Activated naive CD4-positive, alpha-beta T cell treated with anti-CD3 and anti-CD28 coated beads, Interleukin-2, amount 50 U/mL, for 24 hours (primary cell): ENCODE results near the gene RBPJL.

Experiments
- H3K27ac Mint-ChIP-seq: one replicate; pipeline ENCODE4 v1.8.0; 2021; ENCODE audit warnings: mild to moderate bottlenecking, mixed read lengths
- H3K27me3 Mint-ChIP-seq: one replicate; pipeline ENCODE4 v1.8.0; 2021; ENCODE audit warnings: mixed read lengths
- H3K36me3 Mint-ChIP-seq: one replicate; pipeline ENCODE4 v1.8.0; 2021; ENCODE audit warnings: mixed read lengths
- H3K4me1 Mint-ChIP-seq: one replicate; pipeline ENCODE4 v1.8.0; 2021; ENCODE audit warnings: mixed read lengths
- H3K4me3 Mint-ChIP-seq: one replicate; pipeline ENCODE4 v1.8.0; 2021; ENCODE audit warnings: mild to moderate bottlenecking, mixed read lengths
- H3K9me3 Mint-ChIP-seq: one replicate; pipeline ENCODE4 v1.8.0; 2021; ENCODE audit warnings: mixed read lengths

The RBPJL gene

GRCh38 chr20:45322952-45323383 is 16.3 kb downstream of the RBPJL start:
- no peaks in the 10 kb centered on the region for H3K9me3 Mint-ChIP-seq
- no peaks in the 10 kb centered on the region for H3K36me3 Mint-ChIP-seq
- H3K4me1 Mint-ChIP-seq: peaks cover 24% of the 10 kb centered on the region
- H3K27me3 Mint-ChIP-seq: no peaks in the 10 kb centered on the region
- H3K27ac Mint-ChIP-seq: no peak overlapping the region
- no peak overlapping the region for H3K4me3 Mint-ChIP-seq

GRCh38 chr20:45323731-45324130 is 17.1 kb downstream of the RBPJL start:
- H3K4me1 Mint-ChIP-seq: peaks cover 17% of the 10 kb centered on the region
- no peaks in the 10 kb centered on the region for H3K27me3 Mint-ChIP-seq
- no peaks in the 10 kb centered on the region for H3K9me3 Mint-ChIP-seq
- no peak overlapping the region for H3K27ac Mint-ChIP-seq
- no peaks in the 10 kb centered on the region for H3K36me3 Mint-ChIP-seq
- no peak overlapping the region for H3K4me3 Mint-ChIP-seq

GRCh38 chr20:45325371-45325770 is 18.7 kb downstream of the RBPJL start:
- Mint-ChIP-seq H3K9me3 (no peaks in the 10 kb centered on the region), H3K36me3 (no peaks in the 10 kb centered on the region), H3K27me3 (no peaks in the 10 kb centered on the region), H3K4me1 (peaks cover 8% of the 10 kb centered on the region), H3K4me3 (no peak overlapping the region), H3K27ac (no peak overlapping the region)

- Mint-ChIP-seq H3K4me1 (no peaks in the 10 kb centered on the region), H3K9me3 (no peaks in the 10 kb centered on the region), H3K36me3 (no peaks in the 10 kb centered on the region), H3K27me3 (no peaks in the 10 kb centered on the region), H3K4me3 (no peak overlapping the region), H3K27ac (no peak overlapping the region)
Measured at GRCh38 chr20:45328451-45328850, 21.8 kb downstream of the RBPJL start.

GRCh38 chr20:45329497-45330319 is 23.1 kb downstream of the RBPJL start:
- Mint-ChIP-seq H3K4me3 (no peak overlapping the region), H3K9me3 (no peaks in the 10 kb centered on the region), H3K4me1 (no peaks in the 10 kb centered on the region), H3K27me3 (no peaks in the 10 kb centered on the region), H3K36me3 (no peaks in the 10 kb centered on the region), H3K27ac (no peak overlapping the region)

GRCh38 chr20:45330476-45330875 is 23.8 kb downstream of the RBPJL start:
- H3K4me1 Mint-ChIP-seq: no peaks in the 10 kb centered on the region
- H3K36me3 Mint-ChIP-seq: no peaks in the 10 kb centered on the region
- H3K4me3 Mint-ChIP-seq: no peak overlapping the region
- no peaks in the 10 kb centered on the region for H3K27me3 Mint-ChIP-seq
- no peaks in the 10 kb centered on the region for H3K9me3 Mint-ChIP-seq
- no peak overlapping the region for H3K27ac Mint-ChIP-seq

- Mint-ChIP-seq H3K9me3 (no peaks in the 10 kb centered on the region), H3K27me3 (no peaks in the 10 kb centered on the region), H3K36me3 (no peaks in the 10 kb centered on the region), H3K4me3 (no peak overlapping the region), H3K4me1 (no peaks in the 10 kb centered on the region), H3K27ac (no peak overlapping the region)
Measured at GRCh38 chr20:45336530-45337366, 30.1 kb downstream of the RBPJL start.

- Mint-ChIP-seq H3K4me3 (no peak overlapping the region), H3K36me3 (no peaks in the 10 kb centered on the region), H3K9me3 (no peaks in the 10 kb centered on the region), H3K4me1 (no peaks in the 10 kb centered on the region), H3K27ac (no peak overlapping the region), H3K27me3 (no peaks in the 10 kb centered on the region)
Measured at GRCh38 chr20:45337367-45338120, 30.9 kb downstream of the RBPJL start.

- no peaks in the 10 kb centered on the region for H3K27me3 Mint-ChIP-seq
- no peaks in the 10 kb centered on the region for H3K4me1 Mint-ChIP-seq
- H3K27ac Mint-ChIP-seq: no peak overlapping the region
- no peaks in the 10 kb centered on the region for H3K36me3 Mint-ChIP-seq
- H3K4me3 Mint-ChIP-seq: no peak overlapping the region
- H3K9me3 Mint-ChIP-seq: no peaks in the 10 kb centered on the region
Measured at GRCh38 chr20:45338121-45339030, 31.7 kb downstream of the RBPJL start.

- H3K4me3 Mint-ChIP-seq: no peak overlapping the region
- no peak overlapping the region for H3K27ac Mint-ChIP-seq
- H3K36me3 Mint-ChIP-seq: no peaks in the 10 kb centered on the region
- no peaks in the 10 kb centered on the region for H3K4me1 Mint-ChIP-seq
- no peaks in the 10 kb centered on the region for H3K9me3 Mint-ChIP-seq
- H3K27me3 Mint-ChIP-seq: no peaks in the 10 kb centered on the region
Measured at GRCh38 chr20:45339084-45339483, 32.4 kb downstream of the RBPJL start.

- no peaks in the 10 kb centered on the region for H3K9me3 Mint-ChIP-seq
- H3K4me1 Mint-ChIP-seq: no peaks in the 10 kb centered on the region
- peaks cover under 1% of the 10 kb centered on the region for H3K27me3 Mint-ChIP-seq
- H3K4me3 Mint-ChIP-seq: no peak overlapping the region
- no peak overlapping the region for H3K27ac Mint-ChIP-seq
- H3K36me3 Mint-ChIP-seq: no peaks in the 10 kb centered on the region
Measured at GRCh38 chr20:45339799-45340198, 33.2 kb downstream of the RBPJL start.

GRCh38 chr20:45340236-45340847 is 33.7 kb downstream of the RBPJL start:
- Mint-ChIP-seq H3K27ac (no peak overlapping the region), H3K4me1 (no peaks in the 10 kb centered on the region), H3K36me3 (no peaks in the 10 kb centered on the region), H3K27me3 (peaks cover 4% of the 10 kb centered on the region), H3K4me3 (no peak overlapping the region), H3K9me3 (no peaks in the 10 kb centered on the region)

GRCh38 chr20:45340951-45341350 is 34.3 kb downstream of the RBPJL start:
- H3K36me3 Mint-ChIP-seq: no peaks in the 10 kb centered on the region

GRCh38 chr20:45341579-45341938 is 34.9 kb downstream of the RBPJL start:
- no peak overlapping the region for H3K4me3 Mint-ChIP-seq
- peaks cover 4% of the 10 kb centered on the region for H3K27me3 Mint-ChIP-seq
- no peaks in the 10 kb centered on the region for H3K4me1 Mint-ChIP-seq
- H3K9me3 Mint-ChIP-seq: no peaks in the 10 kb centered on the region
- no peaks in the 10 kb centered on the region for H3K36me3 Mint-ChIP-seq
- no peak overlapping the region for H3K27ac Mint-ChIP-seq

More at GRCh38 chr20:45340951-45341350, 34.3 kb downstream of the RBPJL start:
- Mint-ChIP-seq H3K4me3 (no peak overlapping the region), H3K27me3 (peaks cover 4% of the 10 kb centered on the region), H3K9me3 (no peaks in the 10 kb centered on the region), H3K27ac (no peak overlapping the region), H3K4me1 (no peaks in the 10 kb centered on the region)
